Peyer's patch (tissue), 4 donors: ENCODE measurements around the gene ZNF787. TPM values are rescaled to one million over a fixed set of nuclear protein-coding genes. Genes with fewer than 3 reads are reported as not detected.

Experiments used
- DNase-seq, 3 donors: peaks; one replicate each; pipeline ENCODE4 v3.0.0-alpha.2; 2017 to 2019
- H3K27ac ChIP-seq, 4 donors: fragments of 200-600 bp; sonication (generic); one replicate each; pipeline ENCODE4 v1.5.1; 2016 to 2019
- H3K27me3 ChIP-seq, 2 donors: fragments of 200-600 bp; sonication (generic); one replicate each; pipeline ENCODE4 v1.5.1; 2019
- H3K36me3 ChIP-seq, 3 donors: fragments of 200-600 bp; sonication (generic); one replicate each; pipeline ENCODE4 v1.5.1; 2016 to 2019
- H3K4me1 ChIP-seq, 4 donors: fragments of 200-600 bp; sonication (generic); one replicate each; pipeline ENCODE4 v1.5.1; 2016 to 2019
- H3K4me3 ChIP-seq, 4 donors: fragments of 200-600 bp; sonication (generic); 1 replicate in 3 of 4; 2 replicates in 1 of 4; pipeline ENCODE4 v1.5.1; 2016 to 2019; ENCODE audit warnings: mild to moderate bottlenecking in 1 of 4
- H3K9me3 ChIP-seq, 4 donors: fragments of 200-600 bp; sonication (generic); one replicate each; pipeline ENCODE4 v1.5.1; 2016 to 2019; ENCODE audit warnings: mild to moderate bottlenecking in 1 of 4
- CTCF ChIP-seq, 6 experiments: fragments of 450-650 bp in 4 of 6; fragments of 200-600 bp in 2 of 6; sonication (generic) in 1 of 6; IDR thresholded peaks; one replicate each; pipeline ENCODE4 v1.5.1; 2017 to 2019; ENCODE audit warnings: antibody characterized with exemption in 6 of 6, mild to moderate bottlenecking in 3 of 6, moderate library complexity in 1 of 6
- POLR2A ChIP-seq, 2 donors: fragments of 450-650 bp; IDR thresholded peaks; one replicate each; pipeline ENCODE4 v1.5.1; 2017; ENCODE audit warnings: antibody characterized with exemption in 2 of 2, mild to moderate bottlenecking in 2 of 2, moderate library complexity in 2 of 2
- total RNA-seq, 4 donors: library from RNA; depleted of rRNA; stranded (reverse); fragments of >200 nt; gene quantifications; one replicate each; pipeline ENCODE4 v1.1.0, GENCODE V29; 2016

ZNF787 gene
- total RNA-seq, 4 donors from 2014 or later, result 19.0 to 42.1 (median 26.9) TPM

DNA sequence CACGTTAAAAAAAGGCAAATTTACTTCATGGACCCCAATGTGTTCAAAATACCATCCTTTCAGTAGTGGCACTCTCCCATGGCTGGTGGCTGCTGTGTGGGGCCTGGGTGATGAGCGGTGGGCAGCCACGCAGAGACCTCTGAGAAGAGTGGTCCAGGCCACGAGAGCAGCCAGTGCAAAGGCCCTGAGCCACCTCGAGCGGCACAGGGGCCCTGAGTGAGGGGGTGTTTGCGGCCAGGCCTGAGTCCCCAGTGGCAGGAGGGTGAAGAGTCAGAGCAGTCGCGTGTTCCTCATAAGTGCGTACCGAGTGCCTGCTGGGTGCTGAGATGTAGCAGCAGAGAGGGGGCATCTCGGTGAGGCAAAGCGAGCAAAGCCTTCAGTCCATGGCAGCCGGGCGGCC lies 27.0 kb upstream of the ZNF787 start:
- Histone ChIP-seq H3K9me3 (no peaks in the 10 kb centered on the region), H3K4me3 (no peak overlapping the region), H3K27ac (no peak overlapping the region), H3K4me1 (peaks cover 0 to 3% (median 0%) of the 10 kb centered on the region in 4 donors), H3K27me3 (no peaks in the 10 kb centered on the region), H3K36me3 (peaks cover 0 to 24% (median 0%) of the 10 kb centered on the region in 3 donors)
- TF ChIP-seq CTCF (IDR thresholded peaks at IDR 0.05), result no peak
- no peak for TF ChIP-seq POLR2A (IDR thresholded peaks at IDR 0.05)
- no peak for DNase-seq

DNA sequence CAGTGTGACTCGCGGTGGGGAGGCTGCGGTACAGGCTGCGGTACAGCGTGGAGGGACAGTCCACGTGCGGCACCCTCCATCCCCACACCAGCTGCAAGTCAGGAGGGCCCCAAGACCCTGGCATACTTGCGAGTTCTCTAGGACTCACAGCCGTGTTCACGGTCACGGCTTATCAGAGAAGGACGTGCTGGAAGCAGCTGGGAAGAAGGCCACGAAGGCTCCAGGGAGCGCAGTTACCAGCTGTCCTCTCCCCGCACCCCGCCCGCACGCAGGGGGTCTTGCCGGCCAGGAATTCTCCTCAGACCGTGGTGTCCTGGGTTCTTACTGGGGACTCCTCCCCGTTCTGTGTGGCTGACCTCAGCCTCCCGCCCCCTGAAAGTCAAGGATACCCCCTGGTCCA lies 26.2 kb upstream of the ZNF787 start:
- Histone ChIP-seq H3K27ac (no peak overlapping the region), H3K27me3 (no peaks in the 10 kb centered on the region), H3K4me3 (no peak overlapping the region), H3K9me3 (no peaks in the 10 kb centered on the region), H3K4me1 (peaks cover 0 to 11% (median 0%) of the 10 kb centered on the region in 4 donors), H3K36me3 (peaks cover 0 to 24% (median 0%) of the 10 kb centered on the region in 3 donors)
- DNase-seq, result no peak
- TF ChIP-seq POLR2A (IDR thresholded peaks at IDR 0.05), result no peak
- no peak for TF ChIP-seq CTCF (IDR thresholded peaks at IDR 0.05)

DNA sequence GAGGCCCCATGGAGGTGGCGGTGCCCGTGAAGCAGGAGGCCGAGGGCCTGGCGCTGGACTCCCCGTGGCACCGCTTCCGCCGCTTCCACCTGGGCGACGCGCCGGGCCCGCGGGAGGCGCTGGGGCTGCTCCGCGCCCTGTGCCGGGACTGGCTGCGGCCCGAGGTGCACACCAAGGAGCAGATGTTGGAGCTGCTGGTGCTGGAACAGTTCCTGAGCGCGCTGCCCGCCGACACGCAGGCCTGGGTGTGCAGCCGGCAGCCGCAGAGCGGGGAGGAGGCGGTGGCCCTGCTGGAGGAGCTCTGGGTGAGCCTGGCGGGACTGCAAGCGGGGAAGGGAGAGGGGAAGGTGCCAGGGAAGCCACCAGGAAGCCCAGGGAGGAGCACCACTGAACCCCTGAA lies 25.8 kb upstream of the ZNF787 start:
- Histone ChIP-seq H3K4me1 (peaks cover 0 to 14% (median 0%) of the 10 kb centered on the region in 4 donors), H3K4me3 (no peak overlapping the region), H3K27ac (no peak overlapping the region), H3K36me3 (peaks cover 0 to 24% (median 0%) of the 10 kb centered on the region in 3 donors), H3K27me3 (no peaks in the 10 kb centered on the region), H3K9me3 (no peaks in the 10 kb centered on the region)
- no peak for TF ChIP-seq CTCF (IDR thresholded peaks at IDR 0.05)
- DNase-seq, result no peak

DNA sequence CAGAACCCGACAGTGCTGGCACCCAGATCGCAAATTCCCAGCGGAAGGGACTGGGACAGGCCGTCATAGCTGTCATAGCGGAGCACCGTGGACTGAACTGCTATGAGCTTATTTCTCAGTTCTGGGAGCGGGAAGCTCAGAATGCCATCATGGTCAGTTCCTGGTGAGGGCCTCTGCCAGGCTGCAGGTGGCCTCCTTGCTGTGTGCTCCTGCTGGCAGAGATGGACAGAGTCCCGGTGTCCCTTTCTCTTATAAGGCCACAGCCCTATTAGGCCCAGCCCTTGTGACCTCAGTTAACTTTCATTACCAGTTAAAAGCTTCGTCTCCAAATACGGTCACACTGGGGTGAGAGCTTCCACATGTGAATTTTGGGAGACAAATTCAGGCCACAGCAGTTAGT lies 24.6 kb upstream of the ZNF787 start:
- no peak for DNase-seq
- Histone ChIP-seq H3K4me1 (peaks cover 0 to 17% (median 2%) of the 10 kb centered on the region in 4 donors), H3K36me3 (peaks cover 0 to 24% (median 0%) of the 10 kb centered on the region in 3 donors), H3K4me3 (no peak overlapping the region), H3K27me3 (no peaks in the 10 kb centered on the region), H3K9me3 (no peaks in the 10 kb centered on the region), H3K27ac (no peak overlapping the region)
- no peak for TF ChIP-seq CTCF (IDR thresholded peaks at IDR 0.05)
- TF ChIP-seq POLR2A (IDR thresholded peaks at IDR 0.05), result no peak

- no peak for DNase-seq
- H3K4me1 ChIP-seq, result peaks cover 0 to 22% (median 2%) of the 10 kb centered on the region in 4 donors
- H3K4me3 ChIP-seq, result no peak overlapping the region
- TF ChIP-seq POLR2A (IDR thresholded peaks at IDR 0.05) (no peak), CTCF (IDR thresholded peaks at IDR 0.05) (no peak)
- H3K27me3 ChIP-seq, result no peaks in the 10 kb centered on the region
- no peak overlapping the region for H3K27ac ChIP-seq
- H3K36me3 ChIP-seq, result peaks cover 0 to 24% (median 0%) of the 10 kb centered on the region in 3 donors
- no peaks in the 10 kb centered on the region for H3K9me3 ChIP-seq
Observed at GRCh38 chr19:56144831-56145230, 23.7 kb upstream of the ZNF787 start.

DNA sequence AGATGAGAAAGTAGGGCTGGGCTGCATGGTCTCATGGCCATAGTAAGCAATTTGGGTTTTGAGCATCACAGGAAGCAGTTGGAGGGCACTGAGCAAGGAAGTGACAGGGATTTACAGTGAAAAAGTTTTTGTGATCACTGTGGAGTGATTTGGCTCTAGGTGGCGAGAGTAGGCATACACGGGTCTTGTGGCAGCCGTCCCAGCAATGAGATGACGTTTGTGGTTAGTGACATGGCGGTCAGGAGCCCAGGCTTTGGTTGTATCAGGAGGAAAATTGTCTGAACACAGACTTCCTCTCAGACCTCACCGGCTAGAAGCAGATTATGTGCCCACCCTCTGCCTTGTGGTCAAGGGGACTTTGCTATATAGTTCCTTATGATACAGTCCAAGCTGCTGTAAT lies 23.3 kb upstream of the ZNF787 start:
- no peaks in the 10 kb centered on the region for H3K27me3 ChIP-seq
- H3K4me3 ChIP-seq, result no peak overlapping the region
- no peak for DNase-seq
- peaks cover 0 to 24% (median 0%) of the 10 kb centered on the region in 3 donors for H3K36me3 ChIP-seq
- no peaks in the 10 kb centered on the region for H3K9me3 ChIP-seq
- no peak for TF ChIP-seq POLR2A (IDR thresholded peaks at IDR 0.05)
- TF ChIP-seq CTCF (IDR thresholded peaks at IDR 0.05), result no peak
- H3K27ac ChIP-seq, result no peak overlapping the region
- H3K4me1 ChIP-seq, result peaks cover 0 to 23% (median 2%) of the 10 kb centered on the region in 4 donors
